ENCODE data around the gene CHRNA7.

DNA sequence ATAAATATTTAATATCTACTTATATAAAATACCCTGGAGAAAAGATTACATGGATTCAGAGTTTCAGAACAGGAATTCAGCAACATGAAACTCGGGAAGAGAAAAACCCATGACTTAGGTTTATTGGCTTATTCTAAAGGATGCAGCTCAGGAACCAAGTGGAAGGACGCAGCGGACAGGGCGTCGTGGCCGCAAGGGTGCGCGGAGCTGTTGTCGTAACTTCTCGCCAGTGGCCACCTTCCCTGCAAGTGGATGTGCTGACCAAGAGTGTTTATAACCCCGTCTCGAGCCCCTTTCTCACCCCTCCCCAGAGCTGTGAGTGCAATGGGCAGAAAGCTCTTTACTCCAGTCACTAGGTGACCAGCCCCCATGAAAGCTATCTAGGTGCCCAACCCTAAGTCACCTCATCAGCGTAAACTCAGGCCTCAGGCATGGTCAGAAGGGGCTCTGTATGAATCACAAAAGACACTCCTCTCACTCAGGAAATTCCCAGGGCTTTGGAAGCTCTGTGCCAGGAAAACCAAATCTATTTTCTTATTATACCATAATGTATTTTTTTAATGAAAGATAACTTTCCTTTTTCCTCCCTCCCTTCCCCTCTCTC, 77.3 kb downstream of the CHRNA7 start:
- TF ChIP-seq, protein P1, sequence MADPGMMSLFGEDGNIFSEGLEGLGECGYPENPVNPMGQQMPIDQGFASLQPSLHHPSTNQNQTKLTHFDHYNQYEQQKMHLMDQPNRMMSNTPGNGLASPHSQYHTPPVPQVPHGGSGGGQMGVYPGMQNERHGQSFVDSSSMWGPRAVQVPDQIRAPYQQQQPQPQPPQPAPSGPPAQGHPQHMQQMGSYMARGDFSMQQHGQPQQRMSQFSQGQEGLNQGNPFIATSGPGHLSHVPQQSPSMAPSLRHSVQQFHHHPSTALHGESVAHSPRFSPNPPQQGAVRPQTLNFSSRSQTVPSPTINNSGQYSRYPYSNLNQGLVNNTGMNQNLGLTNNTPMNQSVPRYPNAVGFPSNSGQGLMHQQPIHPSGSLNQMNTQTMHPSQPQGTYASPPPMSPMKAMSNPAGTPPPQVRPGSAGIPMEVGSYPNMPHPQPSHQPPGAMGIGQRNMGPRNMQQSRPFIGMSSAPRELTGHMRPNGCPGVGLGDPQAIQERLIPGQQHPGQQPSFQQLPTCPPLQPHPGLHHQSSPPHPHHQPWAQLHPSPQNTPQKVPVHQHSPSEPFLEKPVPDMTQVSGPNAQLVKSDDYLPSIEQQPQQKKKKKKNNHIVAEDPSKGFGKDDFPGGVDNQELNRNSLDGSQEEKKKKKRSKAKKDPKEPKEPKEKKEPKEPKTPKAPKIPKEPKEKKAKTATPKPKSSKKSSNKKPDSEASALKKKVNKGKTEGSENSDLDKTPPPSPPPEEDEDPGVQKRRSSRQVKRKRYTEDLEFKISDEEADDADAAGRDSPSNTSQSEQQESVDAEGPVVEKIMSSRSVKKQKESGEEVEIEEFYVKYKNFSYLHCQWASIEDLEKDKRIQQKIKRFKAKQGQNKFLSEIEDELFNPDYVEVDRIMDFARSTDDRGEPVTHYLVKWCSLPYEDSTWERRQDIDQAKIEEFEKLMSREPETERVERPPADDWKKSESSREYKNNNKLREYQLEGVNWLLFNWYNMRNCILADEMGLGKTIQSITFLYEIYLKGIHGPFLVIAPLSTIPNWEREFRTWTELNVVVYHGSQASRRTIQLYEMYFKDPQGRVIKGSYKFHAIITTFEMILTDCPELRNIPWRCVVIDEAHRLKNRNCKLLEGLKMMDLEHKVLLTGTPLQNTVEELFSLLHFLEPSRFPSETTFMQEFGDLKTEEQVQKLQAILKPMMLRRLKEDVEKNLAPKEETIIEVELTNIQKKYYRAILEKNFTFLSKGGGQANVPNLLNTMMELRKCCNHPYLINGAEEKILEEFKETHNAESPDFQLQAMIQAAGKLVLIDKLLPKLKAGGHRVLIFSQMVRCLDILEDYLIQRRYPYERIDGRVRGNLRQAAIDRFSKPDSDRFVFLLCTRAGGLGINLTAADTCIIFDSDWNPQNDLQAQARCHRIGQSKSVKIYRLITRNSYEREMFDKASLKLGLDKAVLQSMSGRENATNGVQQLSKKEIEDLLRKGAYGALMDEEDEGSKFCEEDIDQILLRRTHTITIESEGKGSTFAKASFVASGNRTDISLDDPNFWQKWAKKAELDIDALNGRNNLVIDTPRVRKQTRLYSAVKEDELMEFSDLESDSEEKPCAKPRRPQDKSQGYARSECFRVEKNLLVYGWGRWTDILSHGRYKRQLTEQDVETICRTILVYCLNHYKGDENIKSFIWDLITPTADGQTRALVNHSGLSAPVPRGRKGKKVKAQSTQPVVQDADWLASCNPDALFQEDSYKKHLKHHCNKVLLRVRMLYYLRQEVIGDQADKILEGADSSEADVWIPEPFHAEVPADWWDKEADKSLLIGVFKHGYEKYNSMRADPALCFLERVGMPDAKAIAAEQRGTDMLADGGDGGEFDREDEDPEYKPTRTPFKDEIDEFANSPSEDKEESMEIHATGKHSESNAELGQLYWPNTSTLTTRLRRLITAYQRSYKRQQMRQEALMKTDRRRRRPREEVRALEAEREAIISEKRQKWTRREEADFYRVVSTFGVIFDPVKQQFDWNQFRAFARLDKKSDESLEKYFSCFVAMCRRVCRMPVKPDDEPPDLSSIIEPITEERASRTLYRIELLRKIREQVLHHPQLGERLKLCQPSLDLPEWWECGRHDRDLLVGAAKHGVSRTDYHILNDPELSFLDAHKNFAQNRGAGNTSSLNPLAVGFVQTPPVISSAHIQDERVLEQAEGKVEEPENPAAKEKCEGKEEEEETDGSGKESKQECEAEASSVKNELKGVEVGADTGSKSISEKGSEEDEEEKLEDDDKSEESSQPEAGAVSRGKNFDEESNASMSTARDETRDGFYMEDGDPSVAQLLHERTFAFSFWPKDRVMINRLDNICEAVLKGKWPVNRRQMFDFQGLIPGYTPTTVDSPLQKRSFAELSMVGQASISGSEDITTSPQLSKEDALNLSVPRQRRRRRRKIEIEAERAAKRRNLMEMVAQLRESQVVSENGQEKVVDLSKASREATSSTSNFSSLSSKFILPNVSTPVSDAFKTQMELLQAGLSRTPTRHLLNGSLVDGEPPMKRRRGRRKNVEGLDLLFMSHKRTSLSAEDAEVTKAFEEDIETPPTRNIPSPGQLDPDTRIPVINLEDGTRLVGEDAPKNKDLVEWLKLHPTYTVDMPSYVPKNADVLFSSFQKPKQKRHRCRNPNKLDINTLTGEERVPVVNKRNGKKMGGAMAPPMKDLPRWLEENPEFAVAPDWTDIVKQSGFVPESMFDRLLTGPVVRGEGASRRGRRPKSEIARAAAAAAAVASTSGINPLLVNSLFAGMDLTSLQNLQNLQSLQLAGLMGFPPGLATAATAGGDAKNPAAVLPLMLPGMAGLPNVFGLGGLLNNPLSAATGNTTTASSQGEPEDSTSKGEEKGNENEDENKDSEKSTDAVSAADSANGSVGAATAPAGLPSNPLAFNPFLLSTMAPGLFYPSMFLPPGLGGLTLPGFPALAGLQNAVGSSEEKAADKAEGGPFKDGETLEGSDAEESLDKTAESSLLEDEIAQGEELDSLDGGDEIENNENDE (IDR thresholded peaks at IDR 0.05; ENCODE audit: insufficient replicate concordance, low read length), result no peak
- TF ChIP-seq RFX5 (IDR thresholded peaks at IDR 0.05; ENCODE audit: borderline replicate concordance, low read depth, low read length) (no peak), POLR2AphosphoS5 (IDR thresholded peaks at IDR 0.05; ENCODE audit: low read depth, low read length) (no peak), SP1 (IDR thresholded peaks at IDR 0.05; ENCODE audit: low read depth, low read length) (no peak), KDM1A (IDR thresholded peaks at IDR 0.05; ENCODE audit: borderline replicate concordance, low read length) (no peak), EZH2 (IDR thresholded peaks at IDR 0.05; ENCODE audit: low read depth, low read length, severe bottlenecking) (no peak), BRCA1 (IDR thresholded peaks at IDR 0.05; ENCODE audit: low read depth, low read length) (no peak)
- TF ChIP-seq, protein P2, sequence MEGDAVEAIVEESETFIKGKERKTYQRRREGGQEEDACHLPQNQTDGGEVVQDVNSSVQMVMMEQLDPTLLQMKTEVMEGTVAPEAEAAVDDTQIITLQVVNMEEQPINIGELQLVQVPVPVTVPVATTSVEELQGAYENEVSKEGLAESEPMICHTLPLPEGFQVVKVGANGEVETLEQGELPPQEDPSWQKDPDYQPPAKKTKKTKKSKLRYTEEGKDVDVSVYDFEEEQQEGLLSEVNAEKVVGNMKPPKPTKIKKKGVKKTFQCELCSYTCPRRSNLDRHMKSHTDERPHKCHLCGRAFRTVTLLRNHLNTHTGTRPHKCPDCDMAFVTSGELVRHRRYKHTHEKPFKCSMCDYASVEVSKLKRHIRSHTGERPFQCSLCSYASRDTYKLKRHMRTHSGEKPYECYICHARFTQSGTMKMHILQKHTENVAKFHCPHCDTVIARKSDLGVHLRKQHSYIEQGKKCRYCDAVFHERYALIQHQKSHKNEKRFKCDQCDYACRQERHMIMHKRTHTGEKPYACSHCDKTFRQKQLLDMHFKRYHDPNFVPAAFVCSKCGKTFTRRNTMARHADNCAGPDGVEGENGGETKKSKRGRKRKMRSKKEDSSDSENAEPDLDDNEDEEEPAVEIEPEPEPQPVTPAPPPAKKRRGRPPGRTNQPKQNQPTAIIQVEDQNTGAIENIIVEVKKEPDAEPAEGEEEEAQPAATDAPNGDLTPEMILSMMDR (IDR thresholded peaks at IDR 0.05; ENCODE audit: control extremely low read depth in 1 of 3, insufficient read depth in 1 of 3, low read depth in 1 of 3, low read length in 3 of 3), result no peak
- TF ChIP-seq, protein P3, sequence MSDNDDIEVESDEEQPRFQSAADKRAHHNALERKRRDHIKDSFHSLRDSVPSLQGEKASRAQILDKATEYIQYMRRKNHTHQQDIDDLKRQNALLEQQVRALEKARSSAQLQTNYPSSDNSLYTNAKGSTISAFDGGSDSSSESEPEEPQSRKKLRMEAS (IDR thresholded peaks at IDR 0.05), result no peak
- TF ChIP-seq, protein P4, sequence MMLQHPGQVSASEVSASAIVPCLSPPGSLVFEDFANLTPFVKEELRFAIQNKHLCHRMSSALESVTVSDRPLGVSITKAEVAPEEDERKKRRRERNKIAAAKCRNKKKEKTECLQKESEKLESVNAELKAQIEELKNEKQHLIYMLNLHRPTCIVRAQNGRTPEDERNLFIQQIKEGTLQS (IDR thresholded peaks at IDR 0.05; ENCODE audit: insufficient read depth, low read depth, low read length), result no peak

All from H1 (cell line).